Motor neuron (in vitro differentiated cells): ENCODE results near the gene SAMD4A. TPM values are rescaled to one million over a fixed set of nuclear protein-coding genes. Genes with fewer than 3 reads are reported as not detected.

Source experiments
- ATAC-seq, 8 experiments: fragments of 200-7000 bp; cut with Tn5 transposase; replicated peaks in 6 of 8; 2 replicates each; pipeline ENCODE4 v1.8.0; 2021; ENCODE audit warnings: mild to moderate bottlenecking in 8 of 8, moderate library complexity in 8 of 8
- H3K27ac ChIP-seq, 2 donors: fragments of 250-450 bp; sonication (Bioruptor Pico); 2 replicates each; pipeline ENCODE4 v1.9.0; 2021; ENCODE audit warnings: antibody characterized with exemption in 2 of 2, mild to moderate bottlenecking in 2 of 2, moderate library complexity in 1 of 2
- H3K4me1 ChIP-seq, 2 donors: fragments of 250-450 bp; sonication (Bioruptor Pico); replicated peaks in 1 of 2; 2 replicates each; pipeline ENCODE4 v1.6.1; 2021; ENCODE audit warnings: antibody characterized with exemption in 2 of 2, mild to moderate bottlenecking in 2 of 2, moderate library complexity in 1 of 2
- H3K4me3 ChIP-seq, 5 donors: fragments of 250-450 bp; sonication (Bioruptor Pico); 2 replicates each; pipeline ENCODE4 v1.9.0; 2021; ENCODE audit warnings: antibody characterized with exemption in 5 of 5, mild to moderate bottlenecking in 5 of 5, moderate library complexity in 4 of 5
- WGBS, 10 experiments: fragments of 450-650 bp; shearing (Covaris generic); methylation state at CpG; one replicate each; pipeline ENCODE4 v1.0.0; 2022; 5-methylcytosine and 5-hydroxymethylcytosine counted together
- in situ Hi-C, 9 experiments: fragments of 400-800 bp; cut with MboI; loops; one replicate each; pipeline ENCODE4 v1.15.0; 2021; ENCODE audit warnings: low sequenced_read_pairs in 9 of 9, low pct_unique_long_range_greater_than_20kb in 2 of 9; ENCODE audit not compliant: unreplicated experiment in 9 of 9
- total RNA-seq, 8 experiments: library from RNA; unstranded; fragments of 300-600 nt; gene quantifications; 2 replicates each; pipeline versions ENCODE4 v1.2.3 to v1.2.4, GENCODE V29; 2022

SAMD4A gene
- total RNA-seq, 8 experiments from 2014 or later = 2.1 to 38.6 (median 9.9) TPM

- 14 to 100% (median 80%) methylated on average over 1 to 2 of the region's 2 CpGs for WGBS, 10 experiments
- Histone ChIP-seq H3K27ac (no peak overlapping the region), H3K4me1 (peaks cover 0 to 3% of the 10 kb centered on the region in 2 donors), H3K4me3 (no peak overlapping the region)
- ATAC-seq = no peak
- in situ Hi-C loops = no loop called here
Observed at GRCh38 chr14:54589076-54589475, 22.1 kb downstream of the SAMD4A start.

GRCh38 chr14:54589843-54590242 lies 22.9 kb downstream of the SAMD4A start:
- ATAC-seq = peak in 2 of 8 experiments; percentile 15 to 16
- no peak overlapping the region for H3K27ac ChIP-seq
- H3K4me3 ChIP-seq = no peak overlapping the region
- in situ Hi-C loops = no loop called here
- H3K4me1 ChIP-seq = peaks cover 0 to 3% of the 10 kb centered on the region in 2 donors
- 26 to 100% (median 78%) methylated on average over 1 to 4 of the region's 4 CpGs; no CpG with 5 or more reads in 2 of the 10 experiments for WGBS, 10 experiments

DNA sequence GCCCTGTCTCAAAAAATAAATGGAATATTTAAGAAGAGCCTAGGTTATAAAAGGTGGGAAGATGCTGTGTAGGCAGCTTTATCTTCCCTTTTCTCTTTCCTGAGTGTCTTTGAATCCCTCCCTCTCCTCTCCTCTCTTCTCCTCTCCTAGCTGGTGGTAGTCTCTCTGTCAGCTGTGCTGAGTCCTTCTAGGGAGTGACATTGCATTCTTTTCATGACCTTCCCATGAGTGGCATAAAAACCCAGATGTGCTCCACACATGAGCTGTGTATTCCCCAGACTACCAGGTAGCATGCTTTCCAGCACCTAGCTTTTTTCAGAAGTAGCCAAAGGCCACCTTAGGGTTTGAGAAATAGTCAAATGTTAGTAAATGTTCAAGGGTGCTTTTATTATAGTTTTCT lies 23.6 kb downstream of the SAMD4A start:
- in situ Hi-C loops = no loop called here
- Histone ChIP-seq H3K4me1 (peaks cover 0 to 3% of the 10 kb centered on the region in 2 donors), H3K4me3 (no peak overlapping the region), H3K27ac (no peak overlapping the region)
- ATAC-seq = peak in 2 of 8 experiments; percentile 12 to 62

DNA sequence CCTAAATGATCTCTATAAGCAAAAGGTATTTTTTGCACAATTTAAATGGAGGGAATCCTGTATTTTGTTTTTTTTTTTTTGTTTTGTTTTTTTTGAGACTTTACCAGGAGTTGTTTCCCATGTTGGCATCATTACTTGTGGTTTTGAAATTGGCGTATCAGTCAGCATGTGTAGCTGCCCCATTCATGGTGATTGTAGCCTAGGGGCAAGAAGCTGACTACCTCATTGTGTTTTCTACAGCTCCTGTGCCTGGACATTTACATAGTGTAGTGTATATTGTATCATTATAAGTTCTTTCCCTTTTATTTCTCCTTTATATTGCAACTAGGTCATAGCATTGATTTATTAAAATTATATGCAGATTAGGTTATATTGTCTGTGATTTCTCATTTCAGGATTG lies 24.5 kb downstream of the SAMD4A start:
- in situ Hi-C loops = no loop called here
- H3K4me1 ChIP-seq = peaks cover 0 to 3% of the 10 kb centered on the region in 2 donors
- H3K27ac ChIP-seq = no peak overlapping the region
- H3K4me3 ChIP-seq = no peak overlapping the region
- ATAC-seq = peak in 4 of 8 experiments; percentile 17 to 70 (median 45)
- WGBS, 10 experiments = 13 to 100% (median 91%) methylated on average over 1 of the region's 1 CpG; no CpG with 5 or more reads in 1 of the 10 experiments

GRCh38 chr14:54591866-54592265 lies 24.9 kb downstream of the SAMD4A start:
- in situ Hi-C loops = no loop called here
- peak in 2 of 8 experiments; percentile 21 to 80 for ATAC-seq
- no peak overlapping the region for H3K4me3 ChIP-seq
- WGBS, 10 experiments = 20 to 70% (median 40%) methylated on average over 1 to 4 of the region's 4 CpGs; no CpG with 5 or more reads in 6 of the 10 experiments
- no peak overlapping the region for H3K27ac ChIP-seq
- peaks cover 0 to 3% of the 10 kb centered on the region in 2 donors for H3K4me1 ChIP-seq

DNA sequence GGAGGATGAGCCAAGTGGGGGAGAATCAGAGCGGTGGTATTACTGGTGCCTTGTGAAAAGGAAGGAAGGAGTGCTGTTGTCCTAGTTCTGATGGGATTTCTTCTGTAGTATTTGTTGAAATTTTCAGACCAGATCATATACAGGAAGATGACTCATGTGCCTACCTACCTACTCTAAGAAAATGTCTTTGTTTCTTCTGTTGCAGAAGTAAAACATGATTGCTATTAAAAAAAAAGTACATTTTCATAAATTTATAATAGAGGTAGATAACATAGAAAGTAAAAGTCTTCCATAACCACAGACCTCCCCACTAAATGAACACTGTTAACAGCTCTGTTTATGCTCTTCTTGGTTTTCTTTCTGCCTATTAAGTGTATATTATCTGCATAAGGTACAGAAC lies 26.9 kb downstream of the SAMD4A start:
- Histone ChIP-seq H3K27ac (no peak overlapping the region), H3K4me3 (no peak overlapping the region), H3K4me1 (peaks cover 0 to 3% of the 10 kb centered on the region in 2 donors)
- 80 to 100% (median 93%) methylated on average over 1 of the region's 1 CpG; no CpG with 5 or more reads in 5 of the 10 experiments for WGBS, 10 experiments
- in situ Hi-C loops = no loop called here
- ATAC-seq = no peak

- peak in 3 of 8 experiments; percentile 24 to 60 (median 57) for ATAC-seq
- in situ Hi-C loops = no loop called here
- Histone ChIP-seq H3K4me1 (peaks cover 0 to 3% of the 10 kb centered on the region in 2 donors), H3K27ac (no peak overlapping the region), H3K4me3 (no peak overlapping the region)
- 0 to 100% (median 83%) methylated on average over 1 of the region's 1 CpG; no CpG with 5 or more reads in 1 of the 10 experiments for WGBS, 10 experiments
Observed at GRCh38 chr14:54594537-54594936, 27.6 kb downstream of the SAMD4A start.

- ATAC-seq = peak in 1 of 8 experiments; percentile 6
- 50 to 100% (median 88%) methylated on average over 1 to 5 of the region's 5 CpGs for WGBS, 10 experiments
- in situ Hi-C loops = no loop called here
Observed at GRCh38 chr14:54597795-54598443, 31.0 kb downstream of the SAMD4A start.

DNA sequence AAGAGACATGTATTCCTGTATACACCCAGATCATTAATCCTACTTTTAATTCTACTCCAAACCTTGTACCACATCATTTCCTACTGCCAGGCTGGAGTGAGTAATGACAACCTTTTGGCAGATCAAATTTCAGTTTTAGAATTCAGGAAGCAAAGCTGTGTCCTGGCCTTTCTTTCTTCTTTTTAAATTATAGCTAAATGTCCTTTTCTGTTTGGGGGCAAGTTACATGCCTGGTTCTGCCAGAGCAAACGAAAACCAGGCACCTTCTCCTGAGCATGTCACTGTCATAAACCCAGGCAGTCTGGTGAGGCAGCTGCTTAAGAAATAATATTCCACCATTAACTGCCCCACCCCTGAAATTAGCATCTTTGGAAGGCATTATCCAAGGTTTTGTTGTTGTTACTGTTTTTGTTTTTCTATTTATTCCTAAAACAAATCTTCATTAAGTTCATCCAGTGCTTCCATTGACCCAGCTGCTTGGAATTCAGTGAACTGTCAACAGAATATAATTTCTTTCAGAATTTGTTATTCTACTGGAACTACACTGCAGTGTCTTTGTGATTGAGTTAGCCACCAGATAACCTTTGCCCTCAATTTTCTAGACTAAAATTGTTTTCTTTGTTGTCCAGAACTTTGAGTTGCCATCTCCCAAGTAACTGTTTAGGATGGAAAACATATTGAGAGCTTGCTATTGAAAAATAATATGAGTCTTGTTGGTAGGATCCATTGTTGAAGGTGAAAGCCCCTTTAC lies 33.2 kb downstream of the SAMD4A start:
- ATAC-seq = peak in 3 of 8 experiments; percentile 33 to 75 (median 67)

More at GRCh38 chr14:54597795-54598443, 31.0 kb downstream of the SAMD4A start:
- no peak overlapping the region for H3K4me3 ChIP-seq
- H3K27ac ChIP-seq = no peak overlapping the region
- H3K4me1 ChIP-seq = no peaks in the 10 kb centered on the region

GRCh38 chr14:54600717-54601109 lies 33.8 kb downstream of the SAMD4A start:
- in situ Hi-C loops = no loop called here
- WGBS, 10 experiments = 14 to 100% (median 100%) methylated on average over 1 to 3 of the region's 3 CpGs
- Histone ChIP-seq H3K4me1 (no peaks in the 10 kb centered on the region), H3K4me3 (no peak overlapping the region), H3K27ac (no peak overlapping the region)
- peak in 2 of 8 experiments; percentile 25 to 56 for ATAC-seq

More for the DNA sequence above, 33.2 kb downstream of the SAMD4A start:
- in situ Hi-C loops = no loop called here
- WGBS, 10 experiments = 0 to 100% (median 58%) methylated on average over 1 of the region's 1 CpG; no CpG with 5 or more reads in 2 of the 10 experiments
- H3K27ac ChIP-seq = no peak overlapping the region
- H3K4me1 ChIP-seq = no peaks in the 10 kb centered on the region
- no peak overlapping the region for H3K4me3 ChIP-seq

DNA sequence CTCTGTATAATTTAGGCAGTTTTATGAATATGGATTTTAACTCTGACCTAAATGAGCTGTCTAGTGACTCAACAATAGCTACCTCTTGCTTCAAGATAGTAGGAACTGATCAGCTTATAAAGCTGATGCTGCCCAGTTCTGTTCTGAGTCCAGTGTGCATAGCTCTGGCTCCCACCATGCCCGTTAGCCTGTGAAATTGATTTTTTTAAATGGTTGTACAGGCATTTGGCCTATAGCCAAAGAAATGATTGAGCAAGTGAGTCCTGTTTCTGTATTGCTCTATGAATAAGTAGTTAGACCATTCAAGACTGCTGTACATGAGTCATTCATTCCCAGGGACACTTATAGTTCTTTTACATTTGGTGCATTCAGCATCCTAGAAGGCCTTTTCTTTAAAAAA lies 36.4 kb downstream of the SAMD4A start:
- Histone ChIP-seq H3K27ac (no peak overlapping the region), H3K4me1 (no peaks in the 10 kb centered on the region), H3K4me3 (no peak overlapping the region)
- 13 to 100% (median 69%) methylated on average over 1 of the region's 1 CpG; no CpG with 5 or more reads in 1 of the 10 experiments for WGBS, 10 experiments
- in situ Hi-C loops = no loop called here
- ATAC-seq = peak in 5 of 8 experiments; percentile 11 to 47 (median 40)

GRCh38 chr14:54606178-54606577 lies 39.2 kb downstream of the SAMD4A start:
- 5 to 96% (median 40%) methylated on average over 1 to 5 of the region's 10 CpGs; no CpG with 5 or more reads in 1 of the 10 experiments for WGBS, 10 experiments
- H3K27ac ChIP-seq = no peak overlapping the region
- no peaks in the 10 kb centered on the region for H3K4me1 ChIP-seq
- in situ Hi-C loops = no loop called here
- peak; percentile 40 to 96 (median 62) for ATAC-seq
- no peak overlapping the region for H3K4me3 ChIP-seq

GRCh38 chr14:54606631-54607133 lies 39.8 kb downstream of the SAMD4A start:
- WGBS, 10 experiments = 0 to 100% (median 97%) methylated on average over 1 to 3 of the region's 3 CpGs; no CpG with 5 or more reads in 4 of the 10 experiments
- Histone ChIP-seq H3K27ac (no peak overlapping the region), H3K4me1 (no peaks in the 10 kb centered on the region), H3K4me3 (no peak overlapping the region)
- in situ Hi-C loops = no loop called here
- ATAC-seq = peak in 2 of 8 experiments; percentile 24 to 30
